Measurements from ENCODE around the gene RHOV. TPM values are rescaled to one million over a fixed set of nuclear protein-coding genes. Genes with fewer than 3 reads are reported as not detected.

The RHOV gene
- total RNA-seq, 6 experiments from 2014 or later = not detected

DNA sequence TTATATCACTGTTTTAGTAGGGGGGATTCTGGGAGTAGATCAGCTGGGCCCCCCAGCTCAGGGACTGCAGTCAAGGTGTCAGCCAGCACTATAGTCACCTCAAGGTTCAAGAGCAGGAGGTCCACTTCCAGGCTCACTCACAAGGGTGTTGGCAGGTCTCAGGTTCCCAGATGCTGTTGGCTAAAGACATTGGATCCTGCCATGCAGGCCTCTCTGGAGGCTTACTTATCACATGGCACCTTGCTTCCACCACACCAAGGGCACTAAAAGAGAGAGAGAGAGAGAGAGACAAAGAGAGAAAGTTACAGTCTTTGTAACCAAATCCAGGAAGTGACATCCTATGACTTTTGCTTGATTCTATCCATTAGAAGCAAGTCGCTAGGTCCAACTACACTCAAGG lies 38.0 kb downstream of the RHOV start:
- DNase-seq = no peak
- no peak overlapping the region for H3K27ac ChIP-seq
- H3K4me1 ChIP-seq = no peaks in the 10 kb centered on the region
- TF ChIP-seq POLR2A (IDR thresholded peaks at IDR 0.05) (no peak), CTCF (IDR thresholded peaks at IDR 0.05) (no peak)
- intact Hi-C loops (cut with DNase I) = no loop called here
- no peak overlapping the region for H3K4me3 ChIP-seq
- ATAC-seq = no peak
- H3K27me3 ChIP-seq = no peaks in the 10 kb centered on the region
- WGBS (ENCODE audit: insufficient coverage, low coverage, low lambda C conversion rate, missing lambda C conversion rate) = 91% methylated on average over 1 of the region's 1 CpG
- H3K36me3 ChIP-seq = no peaks in the 10 kb centered on the region
- H3K9me3 ChIP-seq = no peaks in the 10 kb centered on the region

DNA sequence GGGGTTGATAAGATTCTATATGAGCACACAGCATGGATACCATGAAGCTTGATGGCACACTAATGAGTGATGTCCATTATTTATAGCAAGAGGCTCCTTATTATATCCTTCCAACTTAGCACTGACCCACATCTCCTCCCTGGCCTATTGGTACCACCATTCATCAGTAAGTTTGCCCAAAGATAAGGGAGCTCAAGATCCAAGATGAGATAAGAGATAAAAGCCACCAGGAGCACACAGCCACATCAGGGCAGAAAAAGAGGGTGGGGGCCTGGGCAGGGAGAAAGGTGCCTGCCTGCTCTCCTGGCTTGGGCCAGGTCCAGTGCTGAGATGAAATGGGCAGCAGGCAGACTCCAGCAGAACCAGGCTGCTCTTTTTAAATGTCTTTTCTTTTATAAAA lies 41.1 kb downstream of the RHOV start:
- Histone ChIP-seq H3K27me3 (no peaks in the 10 kb centered on the region), H3K4me1 (no peaks in the 10 kb centered on the region)
- no peak for DNase-seq

DNA sequence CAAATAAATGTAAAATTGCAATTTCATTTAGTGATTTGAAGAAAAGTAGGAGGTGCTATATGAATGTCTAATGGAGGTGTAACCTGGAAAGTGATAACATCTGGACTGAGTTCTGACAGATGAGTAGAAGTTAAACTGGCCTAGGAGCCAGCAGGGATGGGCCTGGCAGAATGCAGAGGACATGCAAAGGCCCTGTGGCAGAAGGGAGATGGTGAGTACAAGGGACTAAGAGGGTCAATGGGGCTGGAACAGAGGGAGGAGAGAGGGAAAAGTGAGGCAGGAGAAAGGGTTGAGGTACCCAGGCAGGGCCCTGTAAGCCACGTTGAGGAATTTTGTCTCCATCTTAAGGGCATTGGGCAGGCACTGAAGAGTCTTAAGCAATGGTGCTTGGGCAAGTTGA lies 42.2 kb downstream of the RHOV start:
- Histone ChIP-seq H3K4me3 (no peak overlapping the region), H3K4me1 (no peaks in the 10 kb centered on the region), H3K9me3 (no peaks in the 10 kb centered on the region), H3K27me3 (no peaks in the 10 kb centered on the region), H3K27ac (no peak overlapping the region), H3K36me3 (no peaks in the 10 kb centered on the region)
- intact Hi-C loops (cut with DNase I) = no loop called here
- WGBS (ENCODE audit: insufficient coverage, low coverage, low lambda C conversion rate, missing lambda C conversion rate) = 67% methylated on average over 1 of the region's 1 CpG
- ATAC-seq = no peak
- TF ChIP-seq POLR2A (IDR thresholded peaks at IDR 0.05) (no peak), CTCF (IDR thresholded peaks at IDR 0.05) (no peak)
- no peak for DNase-seq

More for the DNA sequence above, 41.1 kb downstream of the RHOV start:
- TF ChIP-seq CTCF (IDR thresholded peaks at IDR 0.05) = no peak
- no peak for TF ChIP-seq POLR2A (IDR thresholded peaks at IDR 0.05)
- Histone ChIP-seq H3K36me3 (no peaks in the 10 kb centered on the region), H3K9me3 (no peaks in the 10 kb centered on the region), H3K27ac (no peak overlapping the region), H3K4me3 (no peak overlapping the region)
- intact Hi-C loops (cut with DNase I) = no loop called here
- no peak for ATAC-seq

DNA sequence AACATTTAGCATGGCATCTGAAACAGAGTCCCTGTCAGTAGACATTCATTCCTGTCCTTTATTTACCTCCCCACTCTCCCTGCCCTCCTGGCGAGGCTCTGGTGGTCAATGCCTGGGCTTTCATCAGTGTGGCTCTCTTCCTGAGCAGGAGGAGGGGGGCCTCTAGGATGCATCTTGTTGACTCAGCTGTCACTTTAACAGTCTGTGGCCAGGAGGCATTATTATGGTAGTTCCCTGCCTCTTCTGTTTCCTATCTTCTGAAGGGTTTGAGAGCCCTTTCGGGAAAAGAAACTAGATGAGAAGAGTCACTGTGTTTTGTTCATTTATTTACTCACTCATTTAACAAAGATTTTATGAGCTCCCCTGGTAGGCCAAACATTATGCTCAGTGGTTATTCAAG lies 43.1 kb downstream of the RHOV start:
- no peak overlapping the region for H3K4me3 ChIP-seq
- WGBS (ENCODE audit: insufficient coverage, low coverage, low lambda C conversion rate, missing lambda C conversion rate) = 56% methylated on average over 1 of the region's 2 CpGs
- DNase-seq (no peak), ATAC-seq (no peak)
- no peaks in the 10 kb centered on the region for H3K36me3 ChIP-seq
- no peaks in the 10 kb centered on the region for H3K9me3 ChIP-seq
- TF ChIP-seq POLR2A (IDR thresholded peaks at IDR 0.05) (no peak), CTCF (IDR thresholded peaks at IDR 0.05) (no peak)
- intact Hi-C loops (cut with DNase I) = no loop called here
- no peaks in the 10 kb centered on the region for H3K4me1 ChIP-seq
- H3K27ac ChIP-seq = no peak overlapping the region
- no peaks in the 10 kb centered on the region for H3K27me3 ChIP-seq

DNA sequence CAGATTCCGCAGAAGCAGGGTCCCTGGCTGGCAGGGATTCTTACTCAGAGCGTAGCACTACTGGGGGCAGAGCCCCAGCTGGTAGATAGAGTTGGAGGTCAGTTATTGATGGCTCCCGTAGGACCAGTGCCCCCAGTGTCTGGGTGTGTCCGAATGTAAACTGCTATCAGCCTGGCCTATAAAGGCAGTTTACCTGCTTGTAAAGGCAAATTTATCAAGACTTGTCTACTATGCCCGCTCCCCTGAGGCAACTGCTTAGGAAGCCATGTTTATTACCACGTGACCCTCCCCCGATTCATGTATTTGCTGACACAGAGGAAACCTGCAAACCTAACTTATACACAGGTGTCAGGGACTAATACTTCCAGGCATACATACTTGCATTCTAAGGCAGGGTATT lies 44.9 kb downstream of the RHOV start:
- no peaks in the 10 kb centered on the region for H3K27me3 ChIP-seq
- no peak overlapping the region for H3K4me3 ChIP-seq
- ATAC-seq = no peak
- H3K4me1 ChIP-seq = no peaks in the 10 kb centered on the region
- no CpG with 5 or more reads among the region's 7 CpGs for WGBS (ENCODE audit: insufficient coverage, low coverage, low lambda C conversion rate, missing lambda C conversion rate)
- intact Hi-C loops (cut with DNase I) = no loop called here
- H3K9me3 ChIP-seq = no peaks in the 10 kb centered on the region
- no peaks in the 10 kb centered on the region for H3K36me3 ChIP-seq
- no peak overlapping the region for H3K27ac ChIP-seq
- DNase-seq = no peak
- TF ChIP-seq POLR2A (IDR thresholded peaks at IDR 0.05) = no peak
- no peak for TF ChIP-seq CTCF (IDR thresholded peaks at IDR 0.05)
